GM12878 (cell line): ENCODE data around the gene UBE2QL1. TPM values are rescaled to one million over a fixed set of nuclear protein-coding genes. Genes with fewer than 3 reads are reported as not detected.

ENCODE experiments used
- ASH2L ChIP-seq: fragments of 300-600, 200-600 bp; sonication (generic); IDR thresholded peaks from 2 replicates; pipeline ENCODE4 v1.6.1; 2017; ENCODE audit warnings: low read depth, mild to moderate bottlenecking, borderline replicate concordance
- ATF2 ChIP-seq: IDR thresholded peaks from 2 replicates; pipeline ENCODE4 v1.6.1; 2012; ENCODE audit warnings: low read length, inconsistent platforms
- BHLHE40 ChIP-seq, 2 experiments: fragments of 450-650 bp in 1 of 2; IDR thresholded peaks; 2 replicates each; pipeline ENCODE4 v1.6.1; 2011 to 2017; ENCODE audit warnings: low read depth in 2 of 2, borderline replicate concordance in 1 of 2, improper control_type of control experiment in 1 of 2, low read length in 1 of 2, mild to moderate bottlenecking in 1 of 2
- CREM ChIP-seq: IDR thresholded peaks from 2 replicates; pipeline ENCODE4 v1.6.1; 2014; ENCODE audit warnings: antibody characterized with exemption, low read depth
- GABPA ChIP-seq: IDR thresholded peaks from 2 replicates; pipeline ENCODE4 v1.6.1; 2014; ENCODE audit warnings: antibody characterized with exemption, low read depth, mild to moderate bottlenecking, inconsistent platforms
- HCFC1 ChIP-seq: fragments of 150-350 bp; IDR thresholded peaks from 2 replicates; pipeline ENCODE4 v1.6.1; 2014; ENCODE audit warnings: low read length
- IKZF1 ChIP-seq: fragments of 450-650 bp; conservative IDR thresholded peaks from 2 replicates; pipeline ENCODE4 v1.6.1; 2017; ENCODE audit warnings: antibody characterized with exemption, mild to moderate bottlenecking
- IRF3 ChIP-seq: fragments of 450-650 bp; IDR thresholded peaks from 2 replicates; pipeline ENCODE4 v1.6.1; 2014; ENCODE audit warnings: mild to moderate bottlenecking
- JUND ChIP-seq: IDR thresholded peaks from 2 replicates; pipeline ENCODE4 v1.6.1; 2012; ENCODE audit warnings: low read depth, mild to moderate bottlenecking, low read length, improper control_type of control experiment, moderate library complexity
- MAX ChIP-seq: IDR thresholded peaks from 2 replicates; pipeline ENCODE4 v1.6.1; 2012; ENCODE audit warnings: low read depth, low read length, improper control_type of control experiment
- MEF2B ChIP-seq: fragments of 450-650 bp; IDR thresholded peaks from 2 replicates; pipeline ENCODE4 v1.6.1; 2018; ENCODE audit warnings: mild to moderate bottlenecking, moderate library complexity; ENCODE audit not compliant: partially characterized antibody, poor library complexity, severe bottlenecking
- MXI1 ChIP-seq: fragments of 150-350 bp; IDR thresholded peaks from 2 replicates; pipeline ENCODE4 v1.6.1; 2011; ENCODE audit warnings: low read depth, mild to moderate bottlenecking, inconsistent platforms, low read length, improper control_type of control experiment
- PAX5 ChIP-seq: IDR thresholded peaks from 2 replicates; pipeline ENCODE4 v1.6.1; 2011; ENCODE audit warnings: low read depth, low read length, borderline replicate concordance
- RBBP5 ChIP-seq: fragments of 200-600 bp; sonication (generic); conservative IDR thresholded peaks from 2 replicates; pipeline ENCODE4 v1.6.1; 2016
- SP1 ChIP-seq: IDR thresholded peaks from one replicate; pipeline ENCODE4 v1.6.1; 2011; ENCODE audit warnings: low read depth, low read length
- TAF1 ChIP-seq: IDR thresholded peaks from 2 replicates; pipeline ENCODE4 v1.6.1; 2011; ENCODE audit warnings: mild to moderate bottlenecking, low read depth, low read length, borderline replicate concordance
- TCF3 ChIP-seq: IDR thresholded peaks from 2 replicates; pipeline ENCODE4 v1.6.1; 2012; ENCODE audit warnings: low read depth, mild to moderate bottlenecking, low read length, borderline replicate concordance; ENCODE audit not compliant: insufficient read depth
- TCF7 ChIP-seq: IDR thresholded peaks from 2 replicates; pipeline ENCODE4 v1.6.1; 2014; ENCODE audit warnings: antibody characterized with exemption, borderline replicate concordance
- ZNF207 ChIP-seq: fragments of 450-650 bp; IDR thresholded peaks from 2 replicates; pipeline ENCODE4 v1.6.1; 2014; ENCODE audit warnings: antibody characterized with exemption, mild to moderate bottlenecking, borderline replicate concordance
- ZNF24 ChIP-seq: fragments of 450-650 bp; IDR thresholded peaks from 2 replicates; pipeline ENCODE4 v1.6.1; 2017; ENCODE audit warnings: antibody characterized with exemption, mild to moderate bottlenecking
- polyA plus RNA-seq, 11 experiments: library from polyadenylated mRNA; depleted of rRNA in 4 of 11; unstranded in 6 of 11; stranded (reverse) in 5 of 11; fragments of >200 nt; fragmentation: Nextera tagmentation in 4 of 11; fragmentation: Illumina TruSeq in 1 of 11; extraction: Ambion mirVana in 4 of 11; extraction: Trizol in 1 of 11; gene quantifications; 1 replicate in 1 of 11; 2 replicates in 10 of 11; pipeline versions ENCODE4 v1.2.1 to v1.2.3, GENCODE V29; 2011 to 2016; ENCODE audit warnings: inconsistent platforms in 2 of 11, missing spikeins in 2 of 11, low read depth in 1 of 11
- total RNA-seq, 4 experiments: library from RNA; depleted of rRNA in 3 of 4; stranded (reverse); fragments of >200 nt in 3 of 4; fragmentation: Illumina TruSeq in 1 of 4; extraction: Trizol in 1 of 4; gene quantifications; 2 replicates each; pipeline versions ENCODE4 v1.2.1 to v1.2.3, GENCODE V29; 2013 to 2021
- TF ChIP-seq, protein P1 (sequence below): IDR thresholded peaks from 2 replicates; pipeline ENCODE4 v1.6.1; 2012; ENCODE audit warnings: low read depth, low read length, improper control_type of control experiment
- TF ChIP-seq, protein P2 (sequence below): fragments of 450-650 bp; IDR thresholded peaks from 2 replicates; pipeline ENCODE4 v1.6.1; 2017; ENCODE audit warnings: mild to moderate bottlenecking, moderate library complexity

The UBE2QL1 gene
- total and polyA plus RNA-seq, 10 of the 15 experiments (the other 5 are each of a cell fraction or from before 2014, with no cell fraction given), result 0.03 to 0.62 (median 0.04) TPM; not detected in 6

DNA sequence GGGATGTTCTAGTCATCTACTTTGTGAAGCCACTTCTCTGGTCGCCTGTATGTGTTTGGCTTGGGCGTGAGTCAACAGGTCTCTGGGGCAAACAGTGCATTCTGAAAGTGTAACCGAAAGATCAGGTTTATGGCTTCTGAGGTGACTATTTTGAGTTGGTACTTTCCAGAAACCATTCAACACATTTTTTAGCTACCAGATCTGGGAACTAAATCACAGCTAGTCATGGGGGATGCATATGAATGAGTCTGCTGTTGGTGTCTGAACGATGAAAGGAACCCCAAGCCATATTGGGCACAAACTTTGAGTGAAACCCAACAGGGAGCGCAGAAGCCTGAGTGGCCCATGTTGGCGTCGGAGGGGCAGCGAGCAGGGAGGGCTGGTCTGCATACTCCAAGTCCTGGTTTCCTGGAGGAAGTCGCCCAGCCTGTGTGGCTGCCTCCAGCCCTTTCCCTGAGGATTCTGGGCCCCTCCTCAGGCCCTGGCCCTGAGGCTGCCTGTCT lies 35.3 kb downstream of the UBE2QL1 start (continued):
- TF ChIP-seq MXI1, result no peak; the same call in 1 of the 2 replicates
- TF ChIP-seq IRF3, result no peak
- TF ChIP-seq JUND, result peak; percentile 68; the same call in 1 of the 2 replicates
- TF ChIP-seq BHLHE40 (IDR thresholded peaks at IDR 0.05; ENCODE audit: borderline replicate concordance in 1 of 2, low read depth in 2 of 2, low read length in 1 of 2), result peak; percentile 76 to 83; a peak in 3 of 4 replicates
- TF ChIP-seq, protein P1, sequence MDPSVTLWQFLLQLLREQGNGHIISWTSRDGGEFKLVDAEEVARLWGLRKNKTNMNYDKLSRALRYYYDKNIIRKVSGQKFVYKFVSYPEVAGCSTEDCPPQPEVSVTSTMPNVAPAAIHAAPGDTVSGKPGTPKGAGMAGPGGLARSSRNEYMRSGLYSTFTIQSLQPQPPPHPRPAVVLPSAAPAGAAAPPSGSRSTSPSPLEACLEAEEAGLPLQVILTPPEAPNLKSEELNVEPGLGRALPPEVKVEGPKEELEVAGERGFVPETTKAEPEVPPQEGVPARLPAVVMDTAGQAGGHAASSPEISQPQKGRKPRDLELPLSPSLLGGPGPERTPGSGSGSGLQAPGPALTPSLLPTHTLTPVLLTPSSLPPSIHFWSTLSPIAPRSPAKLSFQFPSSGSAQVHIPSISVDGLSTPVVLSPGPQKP, result peak; percentile 64; the same call in 1 of the 2 replicates
- peak; percentile 96 for TF ChIP-seq MEF2B
- TF ChIP-seq TAF1, result 0 out of 2 replicates have a peak, but pooled peaks have one; percentile 52
- TF ChIP-seq ATF2, result peak; percentile 75
- TF ChIP-seq MAX, result no peak; the same call in 1 of the 2 replicates
- TF ChIP-seq, protein P2, sequence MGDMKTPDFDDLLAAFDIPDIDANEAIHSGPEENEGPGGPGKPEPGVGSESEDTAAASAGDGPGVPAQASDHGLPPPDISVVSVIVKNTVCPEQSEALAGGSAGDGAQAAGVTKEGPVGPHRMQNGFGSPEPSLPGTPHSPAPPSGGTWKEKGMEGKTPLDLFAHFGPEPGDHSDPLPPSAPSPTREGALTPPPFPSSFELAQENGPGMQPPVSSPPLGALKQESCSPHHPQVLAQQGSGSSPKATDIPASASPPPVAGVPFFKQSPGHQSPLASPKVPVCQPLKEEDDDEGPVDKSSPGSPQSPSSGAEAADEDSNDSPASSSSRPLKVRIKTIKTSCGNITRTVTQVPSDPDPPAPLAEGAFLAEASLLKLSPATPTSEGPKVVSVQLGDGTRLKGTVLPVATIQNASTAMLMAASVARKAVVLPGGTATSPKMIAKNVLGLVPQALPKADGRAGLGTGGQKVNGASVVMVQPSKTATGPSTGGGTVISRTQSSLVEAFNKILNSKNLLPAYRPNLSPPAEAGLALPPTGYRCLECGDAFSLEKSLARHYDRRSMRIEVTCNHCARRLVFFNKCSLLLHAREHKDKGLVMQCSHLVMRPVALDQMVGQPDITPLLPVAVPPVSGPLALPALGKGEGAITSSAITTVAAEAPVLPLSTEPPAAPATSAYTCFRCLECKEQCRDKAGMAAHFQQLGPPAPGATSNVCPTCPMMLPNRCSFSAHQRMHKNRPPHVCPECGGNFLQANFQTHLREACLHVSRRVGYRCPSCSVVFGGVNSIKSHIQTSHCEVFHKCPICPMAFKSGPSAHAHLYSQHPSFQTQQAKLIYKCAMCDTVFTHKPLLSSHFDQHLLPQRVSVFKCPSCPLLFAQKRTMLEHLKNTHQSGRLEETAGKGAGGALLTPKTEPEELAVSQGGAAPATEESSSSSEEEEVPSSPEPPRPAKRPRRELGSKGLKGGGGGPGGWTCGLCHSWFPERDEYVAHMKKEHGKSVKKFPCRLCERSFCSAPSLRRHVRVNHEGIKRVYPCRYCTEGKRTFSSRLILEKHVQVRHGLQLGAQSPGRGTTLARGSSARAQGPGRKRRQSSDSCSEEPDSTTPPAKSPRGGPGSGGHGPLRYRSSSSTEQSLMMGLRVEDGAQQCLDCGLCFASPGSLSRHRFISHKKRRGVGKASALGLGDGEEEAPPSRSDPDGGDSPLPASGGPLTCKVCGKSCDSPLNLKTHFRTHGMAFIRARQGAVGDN, result peak; percentile 84; the same call in 1 of the 2 replicates
- no peak for TF ChIP-seq ASH2L
- TF ChIP-seq CREM, result peak; percentile 77
- 0 out of 2 replicates have a peak, but pooled peaks have one; percentile 45 for TF ChIP-seq GABPA
- TF ChIP-seq IKZF1, result peak; percentile 83
- no peak; the same call in 1 of the 2 replicates for TF ChIP-seq ZNF24
- peak; percentile 93; the same call in 1 of the 2 replicates for TF ChIP-seq PAX5
- TF ChIP-seq TCF3, result 0 out of 2 replicates have a peak, but pooled peaks have one; percentile 16
- no peak for TF ChIP-seq HCFC1
- TF ChIP-seq RBBP5, result no peak
- TF ChIP-seq ZNF207, result no peak
- no peak for TF ChIP-seq TCF7
- peak; percentile 57 for TF ChIP-seq SP1
